HepG2 (cell line): ENCODE results near the gene FNDC3B. TPM values are rescaled to one million over a fixed set of nuclear protein-coding genes. Genes with fewer than 3 reads are reported as not detected.

ENCODE experiments used
- ATAC-seq: fragments of 200-7000 bp; cut with Tn5 transposase; 3 replicates; pipeline ENCODE4 v1.9.1; 2020; ENCODE audit warnings: mild to moderate bottlenecking, moderate library complexity
- BruUV-seq: library from RNA; stranded (reverse); fragments of 400-500 nt; replicated peaks from 2 replicates; lab custom pipeline; 2021; lab: Mats Ljungman, UMichigan
- CTCF ChIA-PET: fragments of 300-600 bp; formaldehyde crosslinking; extraction: SDS; loops from one replicate; lab custom pipeline; 2021; ENCODE audit warnings: low total read pairs, inconsistent platforms, low intra/inter-chr PET ratio; lab: Yijun Ruan, JAX
- POLR2A ChIA-PET: fragments of 350-600 bp; sonication (Branson Sonifier 250); formaldehyde crosslinking; loops from one replicate; lab custom pipeline; 2020; ENCODE audit warnings: antibody characterized with exemption, inconsistent platforms; lab: Yijun Ruan, JAX
- DNase-seq: peaks from one replicate; pipeline ENCODE4 v3.0.0-alpha.2; 2015; ENCODE audit warnings: low spot score
- FAIRE-seq: peaks from 3 replicates; lab custom pipeline; 2011; peaks lifted over from hg19 to GRCh38; lab: Jason Lieb, UNC
- H2AFZ ChIP-seq: one replicate; pipeline ENCODE4 v1.6.1; 2011; ENCODE audit warnings: low read length, inconsistent platforms
- H3K27ac ChIP-seq: fragments of 300-600 bp; 3 replicates; pipeline ENCODE4 v1.8.0; 2011; ENCODE audit warnings: mixed run types, mild to moderate bottlenecking, mixed read lengths, low read length, inconsistent platforms; ENCODE audit not compliant: insufficient read depth; ENCODE audit errors: extremely low read length
- H3K27me3 ChIP-seq, 2 experiments: fragments of 200-600 bp in 1 of 2; 2 replicates in 1 of 2; 3 replicates in 1 of 2; pipeline versions ENCODE4 v1.6.0 to v1.8.0; 2011; ENCODE audit warnings: low read length in 2 of 2, mild to moderate bottlenecking in 2 of 2, moderate library complexity in 2 of 2, inconsistent platforms in 1 of 2; ENCODE audit not compliant: insufficient read depth in 2 of 2, control insufficient read depth in 1 of 2
- H3K36me3 ChIP-seq, 2 experiments: fragments of 200-600 bp in 1 of 2; replicated peaks in 1 of 2; 2 replicates in 1 of 2; 3 replicates in 1 of 2; pipeline versions ENCODE4 v1.5.1 to v1.8.0; 2011; ENCODE audit warnings: low read length in 2 of 2, inconsistent platforms in 1 of 2; ENCODE audit not compliant: insufficient read depth in 2 of 2, control insufficient read depth in 1 of 2
- H3K4me1 ChIP-seq: 2 replicates; pipeline ENCODE4 v1.5.1; 2012; ENCODE audit warnings: low read length, inconsistent platforms; ENCODE audit not compliant: insufficient read depth
- H3K4me2 ChIP-seq: 2 replicates; pipeline ENCODE4 v1.6.0; 2011; ENCODE audit warnings: low read depth, low read length, inconsistent platforms
- H3K4me3 ChIP-seq, 3 experiments: fragments of 200-600 bp in 1 of 3; sonication (generic), shearing (Covaris generic) in 1 of 3; replicated peaks in 1 of 3; 2 replicates each; pipeline ENCODE4 v1.5.1; 2011 to 2016; ENCODE audit warnings: low read length in 3 of 3, inconsistent platforms in 2 of 3, low read depth in 2 of 3, mild to moderate bottlenecking in 2 of 3, control low read depth in 1 of 3, mixed read lengths in 1 of 3; ENCODE audit not compliant: insufficient read depth in 1 of 3
- H3K79me2 ChIP-seq: one replicate; pipeline ENCODE4 v1.6.1; 2011; ENCODE audit warnings: low read length, inconsistent platforms; ENCODE audit not compliant: insufficient read depth
- H3K9ac ChIP-seq: 2 replicates; pipeline ENCODE4 v1.6.0; 2011; ENCODE audit warnings: mild to moderate bottlenecking, low read depth, low read length, inconsistent platforms; ENCODE audit not compliant: insufficient read depth
- H3K9me3 ChIP-seq: 2 replicates; pipeline ENCODE4 v1.5.1; 2012; ENCODE audit warnings: mild to moderate bottlenecking, low read length
- H4K20me1 ChIP-seq: 2 replicates; pipeline ENCODE4 v1.6.0; 2011; ENCODE audit warnings: inconsistent platforms, mild to moderate bottlenecking, low read length, moderate library complexity; ENCODE audit not compliant: insufficient read depth
- ATF1 ChIP-seq: IDR thresholded peaks from 2 replicates; pipeline ENCODE4 v1.6.1; 2016; ENCODE audit warnings: mild to moderate bottlenecking, control low read depth
- DNMT1 ChIP-seq: sonication (generic); formaldehyde crosslinking; IDR thresholded peaks from 2 replicates; pipeline ENCODE4 v1.5.1; 2020; ENCODE audit warnings: mild to moderate bottlenecking, missing genetic modification reagents
- RBM22 ChIP-seq: fragments of 200-400 bp; formaldehyde crosslinking; optimal IDR thresholded peaks from 2 replicates; pipeline ENCODE3; 2017; ENCODE audit warnings: mild to moderate bottlenecking, low read length, moderate library complexity
- RBM39 ChIP-seq: fragments of 200-400 bp; formaldehyde crosslinking; IDR thresholded peaks from one replicate; pipeline ENCODE4 v1.6.1; 2018; ENCODE audit warnings: antibody characterized with exemption, mild to moderate bottlenecking, low read depth, low read length; ENCODE audit not compliant: poor library complexity, severe bottlenecking
- SKI ChIP-seq: fragments of 450-650 bp; IDR thresholded peaks from one replicate; pipeline ENCODE4 v1.6.1; 2018; ENCODE audit warnings: mild to moderate bottlenecking; ENCODE audit not compliant: partially characterized antibody
- YEATS4 ChIP-seq: sonication (generic); formaldehyde crosslinking; IDR thresholded peaks from 2 replicates; pipeline ENCODE4 v1.4.0; 2020; ENCODE audit warnings: missing genetic modification reagents, borderline replicate concordance
- ZNF556 ChIP-seq: sonication (generic); formaldehyde crosslinking; IDR thresholded peaks from 2 replicates; pipeline ENCODE4 v1.4.0; 2020; ENCODE audit warnings: mild to moderate bottlenecking, missing genetic modification reagents, borderline replicate concordance
- WGBS: methylation state at CpG from one replicate; pipeline ENCODE4 v1.1.6; 2017; ENCODE audit warnings: low lambda C conversion rate; 5-methylcytosine and 5-hydroxymethylcytosine counted together
- in situ Hi-C: cut with HindIII; loops from 2 replicates; pipeline ENCODE4 v1.10.0; 2017; ENCODE audit warnings: low pct_unique_long_range_greater_than_20kb; ENCODE audit not compliant: extremely low pct_ligation_motif_present
- intact Hi-C: fragments of 100-400 bp; cut with micrococcal nuclease; formaldehyde crosslinking; loops from one replicate; pipeline ENCODE4 v1.10.0; 2022; ENCODE audit not compliant: unreplicated experiment
- polyA plus RNA-seq, 8 experiments: library from polyadenylated mRNA; depleted of rRNA in 3 of 8; stranded (reverse) in 7 of 8; unstranded in 1 of 8; fragments of >200 nt; fragmentation: Illumina TruSeq in 4 of 8; extraction: Trizol in 4 of 8; gene quantifications; 2 replicates each; pipeline versions ENCODE4 v1.2.1 to v1.2.3, GENCODE V29; 2011 to 2016; ENCODE audit warnings: low read depth in 4 of 8, missing spikeins in 1 of 8, mixed read lengths in 1 of 8; ENCODE audit not compliant: insufficient read depth in 1 of 8
- total RNA-seq, 5 experiments: library from RNA; depleted of rRNA; stranded (reverse); fragments of >200 nt; fragmentation: Illumina TruSeq; extraction: Trizol; gene quantifications; 2 replicates each; pipeline ENCODE4 v1.2.3, GENCODE V29; 2016; ENCODE audit warnings: low read depth in 1 of 5
- TF ChIP-seq, protein P1 (sequence below): sonication (generic); formaldehyde crosslinking; IDR thresholded peaks from 2 replicates; pipeline ENCODE4 v1.5.1; 2020; ENCODE audit warnings: missing genetic modification reagents, mild to moderate bottlenecking, borderline replicate concordance

Gene FNDC3B
- total and polyA plus RNA-seq, 2 of the 13 experiments (the other 11 are each of a cell fraction or from before 2014, with no cell fraction given), result 74.8 to 103 TPM

DNA sequence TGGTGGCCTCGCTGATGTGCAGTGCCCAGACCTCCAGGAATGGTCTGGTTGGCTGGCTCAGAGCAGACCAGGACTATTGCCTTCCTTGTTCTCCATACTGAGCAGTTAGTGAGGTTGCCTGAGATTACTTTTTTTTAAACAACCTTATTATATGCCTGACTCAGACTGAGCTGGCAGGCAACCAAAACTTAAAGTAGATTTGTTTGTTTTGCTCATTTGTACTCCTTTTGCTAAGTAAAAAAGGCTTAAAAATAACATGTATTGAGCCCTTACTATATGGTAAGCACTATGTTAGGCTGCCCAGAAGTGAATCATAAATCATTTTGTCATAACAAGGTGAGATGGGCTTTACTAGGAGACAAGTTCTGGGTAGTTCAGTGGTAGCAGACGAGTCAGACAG, 316.5 kb downstream of the FNDC3B start:
- Histone ChIP-seq H3K79me2 (no peaks in the 10 kb centered on the region), H3K9me3 (no peaks in the 10 kb centered on the region), H3K4me3 (no peak overlapping the region), H2AFZ (no peak overlapping the region), H3K27ac (no peak overlapping the region), H3K4me2 (no peak overlapping the region), H3K36me3 (peaks cover 36 to 88% of the 10 kb centered on the region in 2 experiments), H3K27me3 (no peaks in the 10 kb centered on the region), H4K20me1 (peaks cover 64% of the 10 kb centered on the region), H3K4me1 (no peaks in the 10 kb centered on the region), H3K9ac (no peak overlapping the region)
- TF ChIP-seq ATF1 (CRISPR knock-in tag) (no peak), ZNF556 (CRISPR knock-in tag) (no peak), RBM22 (peak; percentile 6)
- POLR2A ChIA-PET, result no interaction called here
- WGBS, result 97% methylated on average over 2 of the region's 2 CpGs
- in situ Hi-C loops (no loop called here), intact Hi-C loops (loop anchor here (10.0 kb wide), 1 partner anchor 309 kb away; no protein-coding TSS in a partner anchor)
- CTCF ChIA-PET, result no interaction called here
- no TSS peak for BruUV-seq
- FAIRE-seq (no peak), DNase-seq (no peak), ATAC-seq (peak; percentile 25)

DNA sequence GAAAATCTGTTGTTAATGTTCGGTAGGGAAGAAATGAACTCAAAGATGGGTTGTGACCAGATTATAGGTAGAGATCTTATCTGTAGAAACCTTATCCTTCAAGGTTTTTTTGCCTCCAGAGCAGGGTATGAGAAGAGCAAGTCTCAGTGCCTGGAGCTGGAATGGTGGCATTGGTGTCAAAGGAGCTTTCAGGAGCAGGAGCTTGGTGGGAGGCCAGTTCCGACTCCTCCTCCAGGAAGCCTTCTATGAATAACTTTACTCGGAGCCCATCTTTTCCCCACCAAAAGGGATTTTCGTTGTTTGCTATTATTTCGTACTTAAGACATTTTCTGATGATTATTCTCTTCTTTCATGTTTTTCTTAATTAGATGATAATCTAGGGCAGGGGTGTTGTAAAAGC, 317.0 kb downstream of the FNDC3B start:
- H3K27ac ChIP-seq, result no peak overlapping the region
- TF ChIP-seq RBM22 (peak; percentile 89), YEATS4 (CRISPR knock-in tag) (no peak), RBM39 (no peak), SKI (no peak), DNMT1 (CRISPR knock-in tag) (no peak)
- TF ChIP-seq, protein P1, sequence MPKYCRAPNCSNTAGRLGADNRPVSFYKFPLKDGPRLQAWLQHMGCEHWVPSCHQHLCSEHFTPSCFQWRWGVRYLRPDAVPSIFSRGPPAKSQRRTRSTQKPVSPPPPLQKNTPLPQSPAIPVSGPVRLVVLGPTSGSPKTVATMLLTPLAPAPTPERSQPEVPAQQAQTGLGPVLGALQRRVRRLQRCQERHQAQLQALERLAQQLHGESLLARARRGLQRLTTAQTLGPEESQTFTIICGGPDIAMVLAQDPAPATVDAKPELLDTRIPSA (CRISPR knock-in tag), result no peak
- TF ChIP-seq, all 625 proteins: peak for 1
- Histone ChIP-seq H3K36me3 (peaks cover 32 to 88% of the 10 kb centered on the region in 2 experiments), H3K9ac (no peak overlapping the region), H3K4me3 (no peak overlapping the region), H3K4me2 (no peak overlapping the region), H2AFZ (no peak overlapping the region), H3K4me1 (no peaks in the 10 kb centered on the region), H3K27me3 (no peaks in the 10 kb centered on the region), H4K20me1 (peaks cover 67% of the 10 kb centered on the region), H3K79me2 (no peaks in the 10 kb centered on the region), H3K9me3 (no peaks in the 10 kb centered on the region)
- peak; percentile 10; the same call in 2 of the 3 replicates for ATAC-seq
- CTCF ChIA-PET, result no interaction called here
- FAIRE-seq, result no peak
- 98% methylated on average over 5 of the region's 5 CpGs for WGBS
- no peak for DNase-seq
- in situ Hi-C loops, result no loop called here
- POLR2A ChIA-PET, result no interaction called here
- intact Hi-C loops, result loop anchor here (10.0 kb wide), 1 partner anchor 308 kb away; no protein-coding TSS in a partner anchor
- BruUV-seq, result no TSS peak
